IMR-90 (cell line): ENCODE data around the gene ATXN1. TPM values are rescaled to one million over a fixed set of nuclear protein-coding genes. Genes with fewer than 3 reads are reported as not detected.

Experiments used
- ATAC-seq: fragments of 200-7000 bp; cut with Tn5 transposase; 2 replicates; pipeline ENCODE4 v1.9.1; 2020; ENCODE audit warnings: low read depth, mild to moderate bottlenecking, moderate library complexity
- BruUV-seq: library from RNA; stranded (reverse); fragments of 400-500 nt; replicated peaks from 2 replicates; lab custom pipeline; 2021; lab: Mats Ljungman, UMichigan
- CTCF ChIA-PET: fragments of 300-600 bp; formaldehyde crosslinking; extraction: SDS; loops from one replicate; lab custom pipeline; 2021; ENCODE audit warnings: antibody characterized with exemption; lab: Yijun Ruan, JAX
- POLR2A ChIA-PET: fragments of 300-600 bp; sonication (Branson Sonifier 250); formaldehyde crosslinking; loops from one replicate; lab custom pipeline; 2022; ENCODE audit warnings: antibody characterized with exemption; ENCODE audit not compliant: unreplicated experiment; lab: Charles Lee
- DNase-seq: peaks from one replicate; pipeline ENCODE4 v3.0.0; 2013
- H2AFZ ChIP-seq: replicated peaks from 2 replicates; pipeline ENCODE3; 2013; ENCODE audit warnings: low read length, mild to moderate bottlenecking; ENCODE audit not compliant: poor library complexity
- H2AK5ac ChIP-seq: 2 replicates; pipeline ENCODE4 v1.6.1; 2013; ENCODE audit warnings: low read depth, low read length, inconsistent platforms
- H2AK9ac ChIP-seq: replicated peaks from 2 replicates; pipeline ENCODE3; 2013; ENCODE audit warnings: mild to moderate bottlenecking, low read depth, low read length, moderate library complexity; ENCODE audit not compliant: poor library complexity
- H2BK120ac ChIP-seq: 2 replicates; pipeline ENCODE4 v1.6.1; 2013; ENCODE audit warnings: low read depth, low read length, inconsistent platforms
- H2BK15ac ChIP-seq: 3 replicates; pipeline ENCODE4 v1.6.1; 2013; ENCODE audit warnings: low read depth, low read length, inconsistent platforms
- H2BK20ac ChIP-seq: 2 replicates; pipeline ENCODE4 v1.6.1; 2013; ENCODE audit warnings: low read depth, mild to moderate bottlenecking, inconsistent platforms, low read length, moderate library complexity
- H2BK5ac ChIP-seq: 2 replicates; pipeline ENCODE4 v1.6.1; 2013; ENCODE audit warnings: mild to moderate bottlenecking, low read depth, low read length, inconsistent platforms; ENCODE audit not compliant: poor library complexity, severe bottlenecking
- H3K14ac ChIP-seq: replicated peaks from 2 replicates; pipeline ENCODE4 v1.6.1; 2013; ENCODE audit warnings: low read depth, low read length, inconsistent platforms
- H3K18ac ChIP-seq: 2 replicates; pipeline ENCODE4 v1.6.1; 2013; ENCODE audit warnings: low read depth, low read length, control low read depth
- H3K23ac ChIP-seq: 2 replicates; pipeline ENCODE4 v1.6.1; 2013; ENCODE audit warnings: low read depth, low read length, inconsistent platforms
- H3K27ac ChIP-seq: 2 replicates; pipeline ENCODE4 v1.5.1; 2013; ENCODE audit warnings: mild to moderate bottlenecking, control low read depth, low read length; ENCODE audit not compliant: insufficient read depth
- H3K27me3 ChIP-seq: 2 replicates; pipeline ENCODE4 v1.6.1; 2013; ENCODE audit warnings: low read length; ENCODE audit not compliant: control insufficient read depth, insufficient read depth
- H3K36me3 ChIP-seq: 2 replicates; pipeline ENCODE4 v1.6.1; 2013; ENCODE audit warnings: low read length, mixed read lengths; ENCODE audit not compliant: control insufficient read depth, insufficient read depth
- H3K4ac ChIP-seq: 2 replicates; pipeline ENCODE4 v1.6.1; 2013; ENCODE audit warnings: low read depth, low read length, inconsistent platforms
- H3K4me1 ChIP-seq: 2 replicates; pipeline ENCODE4 v1.6.1; 2013; ENCODE audit warnings: low read length, mixed read lengths; ENCODE audit not compliant: control insufficient read depth, insufficient read depth
- H3K4me2 ChIP-seq: 2 replicates; pipeline ENCODE4 v1.6.1; 2013; ENCODE audit warnings: low read depth, mild to moderate bottlenecking, control low read depth, low read length, moderate library complexity
- H3K4me3 ChIP-seq: 2 replicates; pipeline ENCODE4 v1.5.1; 2013; ENCODE audit warnings: low read depth, mild to moderate bottlenecking, control low read depth, low read length, moderate library complexity; ENCODE audit not compliant: insufficient read depth
- H3K56ac ChIP-seq: 2 replicates; pipeline ENCODE4 v1.6.1; 2013; ENCODE audit warnings: low read length, inconsistent platforms; ENCODE audit not compliant: insufficient read depth; ENCODE audit errors: extremely low read depth
- H3K79me1 ChIP-seq, 2 experiments: 2 replicates each; pipeline ENCODE4 v1.6.1; 2013; ENCODE audit warnings: low read length in 2 of 2, inconsistent platforms in 1 of 2, low read depth in 1 of 2
- H3K9ac ChIP-seq: 2 replicates; pipeline ENCODE4 v1.6.1; 2013; ENCODE audit warnings: low read depth, low read length, control low read depth
- H3K9me1 ChIP-seq: 2 replicates; pipeline ENCODE4 v1.6.1; 2013; ENCODE audit warnings: low read length, inconsistent platforms; ENCODE audit not compliant: insufficient read depth
- H3K9me3 ChIP-seq: 2 replicates; pipeline ENCODE4 v1.6.1; 2013; ENCODE audit warnings: low read length; ENCODE audit not compliant: control insufficient read depth, insufficient read depth
- H4K20me1 ChIP-seq: 2 replicates; pipeline ENCODE4 v1.6.1; 2013; ENCODE audit warnings: low read length, inconsistent platforms; ENCODE audit not compliant: insufficient read depth
- H4K5ac ChIP-seq: 2 replicates; pipeline ENCODE4 v1.6.1; 2013; ENCODE audit warnings: mild to moderate bottlenecking, low read depth, low read length, control low read depth
- H4K8ac ChIP-seq, 2 experiments: 2 replicates each; pipeline ENCODE4 v1.6.1; 2013; ENCODE audit warnings: low read depth in 2 of 2, low read length in 2 of 2, control low read depth in 1 of 2, inconsistent platforms in 1 of 2
- H4K91ac ChIP-seq: 2 replicates; pipeline ENCODE4 v1.6.1; 2013; ENCODE audit warnings: low read depth, low read length, inconsistent platforms; ENCODE audit not compliant: insufficient read depth
- CEBPB ChIP-seq: IDR thresholded peaks from 2 replicates; pipeline ENCODE4 v1.6.1; 2012; ENCODE audit warnings: low read depth, low read length, improper control_type of control experiment
- SMC3 ChIP-seq: fragments of 150-350 bp; IDR thresholded peaks from 2 replicates; pipeline ENCODE4 v1.6.1; 2016; ENCODE audit warnings: low read depth, mild to moderate bottlenecking, antibody characterized with exemption, low read length, moderate library complexity
- WGBS, 2 experiments: methylation state at CpG; one replicate each; pipeline versions ENCODE4 v1.1.5 to v1.1.7; 2013; ENCODE audit warnings: missing lambda C conversion rate in 2 of 2; ENCODE audit not compliant: insufficient read length in 1 of 2; ENCODE audit errors: extremely low coverage in 2 of 2; 5-methylcytosine and 5-hydroxymethylcytosine counted together
- dilution Hi-C: fragments of 300-500 bp; cut with HindIII; formaldehyde crosslinking; loops from one replicate; pipeline ENCODE4 v1.14.3; 2018; ENCODE audit warnings: low sequenced_read_pairs; ENCODE audit not compliant: unreplicated experiment
- in situ Hi-C: fragments of 300-500 bp; cut with MboI; formaldehyde crosslinking; loops from 3 replicates; pipeline ENCODE4 v1.14.3; 2019; ENCODE audit warnings: low sequenced_read_pairs, inconsistent platforms, mixed read lengths
- intact Hi-C: fragments of 100-400 bp; cut with micrococcal nuclease; formaldehyde crosslinking; loops from 2 replicates; pipeline ENCODE4 v1.10.0; 2022
- polyA plus RNA-seq, 3 experiments: library from polyadenylated mRNA; depleted of rRNA; stranded (reverse); fragments of >200 nt; gene quantifications; 2 replicates each; pipeline ENCODE4 v1.2.3, GENCODE V29; 2012; ENCODE audit warnings: low replicate concordance in 1 of 3
- total RNA-seq: library from RNA; depleted of rRNA; stranded (reverse); fragments of >200 nt; gene quantifications from 2 replicates; pipeline ENCODE4 v1.2.3, GENCODE V29; 2012

The ATXN1 gene
- total and polyA plus RNA-seq, 2 of the 4 experiments (the other 2 are of a cell fraction): 7.3 to 11.1 TPM

- Histone ChIP-seq H4K5ac (no peak overlapping the region), H3K4me2 (no peak overlapping the region), H2AFZ (no peak overlapping the region), H3K4me3 (no peak overlapping the region), H3K36me3 (peaks cover 4% of the 10 kb centered on the region; the same call in 1 of the 2 replicates), H3K27me3 (no peaks in the 10 kb centered on the region), H2BK15ac (no peak overlapping the region), H2AK5ac (no peak overlapping the region), H3K4ac (no peak overlapping the region), H4K8ac (no peak overlapping the region), H4K20me1 (peaks cover 36% of the 10 kb centered on the region), H2BK120ac (no peak overlapping the region), H3K9me1 (peaks cover 6% of the 10 kb centered on the region; the same call in 1 of the 2 replicates), H3K4me1 (peaks cover 6% of the 10 kb centered on the region), H3K56ac (no peak overlapping the region), H3K9ac (no peak overlapping the region), H3K23ac (no peak overlapping the region), H3K27ac (no peak overlapping the region), H3K79me1 (peaks cover 7 to 42% of the 10 kb centered on the region in 2 experiments), H3K14ac (no peak overlapping the region), H4K91ac (no peak overlapping the region), H2AK9ac (no peak overlapping the region), H2BK5ac (no peak overlapping the region), H3K18ac (no peak overlapping the region), H3K9me3 (no peaks in the 10 kb centered on the region), H2BK20ac (no peak overlapping the region)
- ChIA-PET POLR2A (no interaction called here), CTCF (no interaction called here)
- no TSS peak for BruUV-seq
- no CpG with 5 or more reads among the region's 1 CpG for WGBS, 2 experiments
- DNase-seq: no peak
- in situ Hi-C loops (no loop called here), intact Hi-C loops (no loop called here), dilution Hi-C loops (no loop called here)
- TF ChIP-seq SMC3 (no peak), CEBPB (0 out of 2 replicates have a peak, but pooled peaks have one; percentile 11)
- no peak for ATAC-seq
These were observed 3.9 kb downstream of the ATXN1 start for GRCh38 chr6:16757332-16757731.
